Measurements from ENCODE around the gene CAMK2B. TPM values are rescaled to one million over a fixed set of nuclear protein-coding genes. Genes with fewer than 3 reads are reported as not detected.

CAMK2B gene
- polyA plus RNA-seq, 3 donors = 0.13 TPM; not detected in 2

DNA sequence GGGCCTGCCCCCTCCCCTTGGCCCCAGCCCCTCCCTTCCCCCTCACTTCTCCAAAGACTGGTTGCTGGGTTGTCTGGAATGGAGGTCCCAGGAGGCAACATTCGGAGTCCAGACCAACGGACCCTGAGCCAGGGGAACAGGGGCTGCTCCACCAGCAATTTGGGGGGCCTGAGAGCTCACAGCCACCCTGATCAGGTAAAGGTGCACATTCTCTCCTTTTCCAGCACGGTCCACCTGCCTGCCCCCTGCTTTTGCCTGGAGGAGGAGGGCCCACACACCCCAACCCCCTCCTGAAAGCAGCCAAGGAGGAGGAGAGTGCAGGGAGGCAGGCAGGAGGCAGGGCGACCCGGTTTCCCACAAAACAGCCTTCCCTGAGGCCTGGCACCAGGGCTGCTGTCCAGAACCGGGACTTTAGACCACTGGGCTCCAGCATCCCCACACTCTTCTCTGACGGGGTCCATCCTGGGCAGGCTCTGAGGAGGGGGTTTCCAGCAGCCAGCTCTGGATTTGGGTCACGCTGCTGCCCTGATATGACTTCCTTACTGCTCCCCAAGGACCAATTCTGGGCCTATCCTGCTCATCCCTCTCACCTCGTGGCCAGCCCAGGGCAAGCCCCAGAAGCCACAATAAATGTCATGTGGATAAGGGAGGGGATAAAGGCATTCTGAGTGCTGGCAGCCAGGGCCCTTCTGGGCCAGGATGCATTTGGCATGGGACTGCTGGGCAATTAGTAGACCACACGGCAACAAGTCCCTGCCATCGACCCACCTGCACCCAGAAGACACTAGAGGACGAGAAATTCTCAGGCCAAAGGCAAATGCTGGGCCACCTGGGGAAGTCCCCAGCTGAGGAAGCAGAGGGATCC is 1.1 kb upstream of the CAMK2B start:
- peaks cover 6 to 37% of the 10 kb centered on the region in 2 donors for H3K27me3 ChIP-seq (ENCODE audit: control insufficient read depth in 2 of 2, insufficient read depth in 2 of 2, low read length in 2 of 2)
- TF ChIP-seq, protein P1, sequence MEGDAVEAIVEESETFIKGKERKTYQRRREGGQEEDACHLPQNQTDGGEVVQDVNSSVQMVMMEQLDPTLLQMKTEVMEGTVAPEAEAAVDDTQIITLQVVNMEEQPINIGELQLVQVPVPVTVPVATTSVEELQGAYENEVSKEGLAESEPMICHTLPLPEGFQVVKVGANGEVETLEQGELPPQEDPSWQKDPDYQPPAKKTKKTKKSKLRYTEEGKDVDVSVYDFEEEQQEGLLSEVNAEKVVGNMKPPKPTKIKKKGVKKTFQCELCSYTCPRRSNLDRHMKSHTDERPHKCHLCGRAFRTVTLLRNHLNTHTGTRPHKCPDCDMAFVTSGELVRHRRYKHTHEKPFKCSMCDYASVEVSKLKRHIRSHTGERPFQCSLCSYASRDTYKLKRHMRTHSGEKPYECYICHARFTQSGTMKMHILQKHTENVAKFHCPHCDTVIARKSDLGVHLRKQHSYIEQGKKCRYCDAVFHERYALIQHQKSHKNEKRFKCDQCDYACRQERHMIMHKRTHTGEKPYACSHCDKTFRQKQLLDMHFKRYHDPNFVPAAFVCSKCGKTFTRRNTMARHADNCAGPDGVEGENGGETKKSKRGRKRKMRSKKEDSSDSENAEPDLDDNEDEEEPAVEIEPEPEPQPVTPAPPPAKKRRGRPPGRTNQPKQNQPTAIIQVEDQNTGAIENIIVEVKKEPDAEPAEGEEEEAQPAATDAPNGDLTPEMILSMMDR (IDR thresholded peaks at IDR 0.05) = no peak
- no peaks in the 10 kb centered on the region for H3K4me1 ChIP-seq (ENCODE audit: control insufficient read depth in 1 of 2, insufficient read depth in 2 of 2, low read length in 2 of 2)
- no peak for DNase-seq
- H3K36me3 ChIP-seq (replicated peaks in 1 of 2; ENCODE audit: control insufficient read depth in 1 of 2, insufficient read depth in 2 of 2, low read length in 2 of 2) = no peaks in the 10 kb centered on the region
- peaks cover 37 to 56% (median 40%) of the 10 kb centered on the region in 3 donors for H3K27me3 Mint-ChIP-seq (ENCODE audit: low read depth in 3 of 3)
- no peaks in the 10 kb centered on the region for H3K9me3 ChIP-seq (replicated peaks in 1 of 2; ENCODE audit: control insufficient read depth in 1 of 2, insufficient read depth in 1 of 2, low read length in 2 of 2)
- peak overlapping the region in 1 of 2 donors; percentile 94 for H3K4me3 Mint-ChIP-seq
- intact Hi-C loops (cut with micrococcal nuclease) = no loop called here
- no peak overlapping the region for H2AFZ ChIP-seq (ENCODE audit: insufficient read depth, low read depth, low read length, poor library complexity, severe bottlenecking)
- no peak overlapping the region for H3K27ac Mint-ChIP-seq
- H3K4me1 Mint-ChIP-seq = peaks cover 5% of the 10 kb centered on the region
- 73% methylated on average over 6 of the region's 12 CpGs for WGBS (ENCODE audit: insufficient coverage)
- H3K4me3 ChIP-seq (replicated peaks in 1 of 3; ENCODE audit: low read depth in 2 of 3, low read length in 3 of 3) = no peak overlapping the region
- H3K79me2 ChIP-seq (ENCODE audit: insufficient read depth, low read length) = no peaks in the 10 kb centered on the region
- H3K9me3 Mint-ChIP-seq = peaks cover 0 to 9% (median 4%) of the 10 kb centered on the region in 7 donors
- H3K9ac ChIP-seq (ENCODE audit: insufficient read depth, low read length, poor library complexity, severe bottlenecking) = no peak overlapping the region
- H4K20me1 ChIP-seq (ENCODE audit: insufficient read depth, low read length) = no peaks in the 10 kb centered on the region
- no peak overlapping the region for H3K4me2 ChIP-seq (replicated peaks; ENCODE audit: extremely low read depth, low read length, poor library complexity, severe bottlenecking)
- H3K27ac ChIP-seq (ENCODE audit: low read depth in 1 of 2, low read length in 2 of 2) = no peak overlapping the region
- H3K36me3 Mint-ChIP-seq = peaks cover 0 to 5% of the 10 kb centered on the region in 2 donors

DNA sequence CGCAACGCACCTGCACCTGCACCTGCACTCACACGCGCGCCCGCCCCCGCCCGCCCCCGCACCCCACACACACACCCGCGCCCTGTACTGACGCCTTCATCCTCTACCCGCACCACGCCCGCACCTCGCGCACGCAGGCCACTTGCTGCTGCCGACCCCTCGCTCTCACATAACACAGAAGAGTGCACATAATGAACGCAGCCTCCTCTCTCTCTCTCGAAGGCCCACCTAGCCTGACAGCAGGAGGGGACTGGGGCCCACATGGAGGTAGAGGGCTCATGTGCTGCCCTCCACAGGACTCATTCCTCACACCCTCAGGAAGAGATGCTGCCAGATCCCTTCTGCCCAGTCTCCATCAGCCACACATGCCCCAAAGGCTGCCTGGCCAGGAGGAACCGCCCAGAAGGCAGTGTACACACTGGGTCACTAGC is 432 bp upstream of the CAMK2B start:
- H3K27ac Mint-ChIP-seq = no peak overlapping the region
- no peaks in the 10 kb centered on the region for H3K36me3 ChIP-seq (replicated peaks in 1 of 2; ENCODE audit: control insufficient read depth in 1 of 2, insufficient read depth in 2 of 2, low read length in 2 of 2)
- H3K9me3 Mint-ChIP-seq = peaks cover 0 to 9% (median 4%) of the 10 kb centered on the region in 7 donors
- H3K4me3 ChIP-seq (replicated peaks in 1 of 3; ENCODE audit: low read depth in 2 of 3, low read length in 3 of 3) = no peak overlapping the region
- peaks cover 0 to 5% of the 10 kb centered on the region in 2 donors for H3K36me3 Mint-ChIP-seq
- peaks cover 5% of the 10 kb centered on the region for H3K4me1 Mint-ChIP-seq
- H2AFZ ChIP-seq (ENCODE audit: insufficient read depth, low read depth, low read length, poor library complexity, severe bottlenecking) = no peak overlapping the region
- H3K79me2 ChIP-seq (ENCODE audit: insufficient read depth, low read length) = no peaks in the 10 kb centered on the region
- no peak overlapping the region for H3K4me2 ChIP-seq (replicated peaks; ENCODE audit: extremely low read depth, low read length, poor library complexity, severe bottlenecking)
- no peaks in the 10 kb centered on the region for H4K20me1 ChIP-seq (ENCODE audit: insufficient read depth, low read length)
- no peak overlapping the region for H3K9ac ChIP-seq (ENCODE audit: insufficient read depth, low read length, poor library complexity, severe bottlenecking)
- H3K9me3 ChIP-seq (replicated peaks in 1 of 2; ENCODE audit: control insufficient read depth in 1 of 2, insufficient read depth in 1 of 2, low read length in 2 of 2) = no peaks in the 10 kb centered on the region
- no peaks in the 10 kb centered on the region for H3K4me1 ChIP-seq (ENCODE audit: control insufficient read depth in 1 of 2, insufficient read depth in 2 of 2, low read length in 2 of 2)
- H3K27me3 Mint-ChIP-seq (ENCODE audit: low read depth in 3 of 3) = peaks cover 40 to 55% (median 41%) of the 10 kb centered on the region in 3 donors
- WGBS (ENCODE audit: insufficient coverage) = 2% methylated on average over 19 of the region's 23 CpGs
- H3K4me3 Mint-ChIP-seq = peak overlapping the region in 1 of 2 donors; percentile 94
- H3K27me3 ChIP-seq (ENCODE audit: control insufficient read depth in 2 of 2, insufficient read depth in 2 of 2, low read length in 2 of 2) = peaks cover 6 to 37% of the 10 kb centered on the region in 2 donors
- DNase-seq = no peak
- TF ChIP-seq, protein P1 (IDR thresholded peaks at IDR 0.05) = no peak
- intact Hi-C loops (cut with micrococcal nuclease) = no loop called here
- H3K27ac ChIP-seq (ENCODE audit: low read depth in 1 of 2, low read length in 2 of 2) = no peak overlapping the region

All from CD14-positive monocyte (primary cell).